Superior temporal gyrus (tissue), 1 donor: ENCODE measurements around the gene TSPAN1.
A peak's percentile ranks its signal among the peaks of the same experiment; 100 is the strongest.

Experiments
- DNase-seq: peaks from one replicate; pipeline ENCODE4 v3.0.0-alpha.2; 2016; ENCODE audit errors: extremely low spot score

Gene TSPAN1, protein sequence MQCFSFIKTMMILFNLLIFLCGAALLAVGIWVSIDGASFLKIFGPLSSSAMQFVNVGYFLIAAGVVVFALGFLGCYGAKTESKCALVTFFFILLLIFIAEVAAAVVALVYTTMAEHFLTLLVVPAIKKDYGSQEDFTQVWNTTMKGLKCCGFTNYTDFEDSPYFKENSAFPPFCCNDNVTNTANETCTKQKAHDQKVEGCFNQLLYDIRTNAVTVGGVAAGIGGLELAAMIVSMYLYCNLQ

DNA sequence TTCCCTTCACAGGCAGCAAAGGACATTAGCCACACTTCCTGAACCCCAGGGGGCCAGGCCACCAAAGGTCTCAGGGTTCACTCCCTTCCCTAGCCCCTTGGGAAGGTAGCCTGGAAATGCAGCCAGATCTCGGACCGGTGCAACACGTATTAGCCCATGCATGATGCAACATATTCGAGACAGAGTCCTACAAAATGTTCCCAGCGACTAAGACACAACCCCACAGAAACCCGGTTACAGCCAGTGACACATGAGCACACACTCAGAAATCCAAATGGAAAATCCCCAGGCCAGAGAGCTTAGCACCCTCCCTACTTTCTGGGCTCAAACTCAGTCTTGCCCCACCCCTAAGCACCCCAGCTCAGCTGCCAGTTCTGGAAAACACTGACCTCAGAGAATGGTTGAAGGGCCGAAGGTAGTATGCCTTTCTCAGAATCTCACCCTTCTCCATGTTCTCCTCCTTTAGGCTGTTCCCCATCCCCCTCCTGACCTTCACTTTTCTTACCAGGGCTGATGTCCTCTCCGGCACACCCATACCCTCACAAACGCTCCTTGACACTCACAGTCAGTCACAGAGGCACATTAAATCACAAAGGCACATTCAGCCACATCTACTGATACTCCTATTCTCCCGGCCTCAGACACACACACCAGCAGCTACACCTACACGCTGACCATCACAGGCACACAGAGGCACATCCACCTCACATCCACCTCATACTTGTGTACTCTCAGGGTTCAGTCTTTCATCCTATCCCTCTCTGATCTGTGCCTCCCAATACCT, at the start of gene TSPAN1:
TSPAN1 (plus strand) TSS at position 640 of the 784 bp plus-strand sequence. CDS start 6,021 bp downstream, outside the sequence.
- peak; percentile 44 for DNase-seq

DNA sequence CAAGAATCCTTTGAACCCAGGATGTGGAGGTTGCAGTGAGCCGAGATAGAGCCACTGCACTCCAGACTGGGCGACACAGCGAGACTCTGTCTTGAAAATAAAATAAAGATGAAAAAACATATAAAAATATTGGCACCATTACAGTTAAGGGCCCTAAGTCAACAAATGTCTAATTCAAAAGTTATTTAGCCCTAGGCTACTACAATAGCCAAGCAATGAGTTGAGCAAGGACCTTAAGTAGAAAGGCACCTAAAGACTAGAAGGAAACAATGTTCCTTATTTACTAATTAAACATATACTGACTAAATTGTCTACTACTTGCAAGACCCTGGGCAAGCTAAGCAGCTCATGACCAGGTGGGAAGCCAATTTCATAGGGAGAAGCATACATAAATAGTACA, 46.5 kb upstream of the TSPAN1 start:
- no peak for DNase-seq

GRCh38 chr1:46130121-46130520, 44.8 kb upstream of the TSPAN1 start:
- DNase-seq: no peak

GRCh38 chr1:46130606-46131005, 44.3 kb upstream of the TSPAN1 start:
- peak; percentile 52 for DNase-seq

GRCh38 chr1:46131093-46131492, 43.8 kb upstream of the TSPAN1 start:
- peak; percentile 55 for DNase-seq

- peak; percentile 57 for DNase-seq
Measured at GRCh38 chr1:46131712-46132528, 43.0 kb upstream of the TSPAN1 start.

- peak; percentile 98 for DNase-seq
Measured at GRCh38 chr1:46132529-46133180, 42.2 kb upstream of the TSPAN1 start, which contains the start of gene PIK3R3. Gene PIK3R3, minus strand, starts transcription at chr1:46132629. Its CDS starts 677 bp downstream, at chr1:46131952.

GRCh38 chr1:46133181-46133658, 41.7 kb upstream of the TSPAN1 start:
- DNase-seq: no peak

DNA sequence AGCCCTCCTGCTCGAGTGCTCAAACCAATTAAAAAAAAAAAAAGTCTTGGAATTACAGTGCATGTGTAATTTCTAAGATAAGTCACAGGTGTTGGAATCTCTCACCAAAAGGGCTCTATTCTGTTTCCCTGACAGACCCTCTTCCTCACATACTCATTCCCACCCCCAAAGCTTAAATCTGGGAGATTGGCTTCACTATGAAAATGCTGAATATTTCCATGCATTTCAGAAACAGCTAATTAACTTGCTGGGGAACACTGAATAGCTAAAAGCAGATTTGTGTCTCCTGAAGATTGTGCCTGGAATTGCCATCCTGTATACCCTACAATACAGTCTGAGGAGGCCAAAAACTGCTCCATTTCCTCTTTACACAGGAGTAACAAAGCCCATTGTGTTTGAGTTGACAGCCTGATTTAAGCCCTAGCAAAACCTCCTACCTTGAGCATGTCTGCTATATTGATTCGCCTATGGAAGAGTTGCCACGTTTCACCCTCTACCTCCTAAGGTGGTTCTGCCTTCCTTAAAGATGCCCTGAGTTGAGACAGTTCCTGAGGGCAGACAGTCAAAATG, 41.0 kb upstream of the TSPAN1 start:
- DNase-seq: no peak

DNA sequence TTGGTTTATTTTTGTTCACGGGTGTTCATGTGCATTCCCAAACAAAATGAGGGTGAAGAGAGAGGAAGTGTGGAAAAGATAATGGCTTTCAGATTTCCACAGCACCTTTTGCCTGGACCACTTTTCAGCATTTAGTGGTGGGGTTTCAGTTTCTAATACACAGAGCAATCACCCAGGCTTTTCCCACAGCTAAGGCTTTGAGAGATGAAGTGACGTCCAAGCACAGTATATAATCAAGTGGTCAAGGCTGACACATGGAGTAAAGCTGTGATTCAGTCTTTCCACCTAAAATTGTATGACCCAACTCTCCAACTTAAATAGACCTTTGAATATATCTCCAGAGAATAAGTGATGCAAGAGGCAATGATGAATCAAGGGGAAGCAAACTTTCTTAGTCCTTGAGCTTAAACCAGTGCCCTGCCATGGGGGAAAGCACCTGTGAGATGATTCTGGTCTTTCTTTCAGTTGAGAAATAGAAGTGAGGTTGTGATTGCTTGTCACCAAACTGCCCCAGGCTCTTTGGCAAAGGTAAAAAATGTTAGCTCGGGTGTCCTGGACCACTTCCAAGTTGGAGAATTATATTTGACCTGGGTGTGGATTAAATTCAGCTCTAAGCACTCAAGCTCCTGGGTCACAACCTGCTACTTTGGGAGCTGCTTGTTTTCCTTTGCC, 40.1 kb upstream of the TSPAN1 start:
- DNase-seq: no peak

GRCh38 chr1:46136711-46137110, 38.2 kb upstream of the TSPAN1 start:
- no peak for DNase-seq

DNA sequence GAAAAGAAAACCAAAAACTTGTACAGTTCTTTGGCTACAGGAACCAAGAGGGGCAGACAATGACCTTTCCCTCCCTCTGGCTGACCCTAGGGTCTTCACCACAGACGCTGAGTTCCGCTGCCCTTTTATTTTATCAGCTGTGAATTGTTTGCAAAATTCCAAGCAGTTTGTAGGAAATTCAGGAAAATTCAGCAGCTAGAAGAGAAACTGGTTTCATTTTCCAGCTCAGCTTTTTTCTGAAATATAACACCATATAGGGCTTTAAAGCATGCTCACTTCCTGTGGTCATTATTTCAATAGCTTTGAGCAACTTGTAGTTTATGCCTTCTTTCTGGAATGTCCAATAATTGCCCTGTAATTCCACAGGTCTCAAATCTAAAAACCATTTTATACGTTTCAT, 37.0 kb upstream of the TSPAN1 start:
- no peak for DNase-seq

DNA sequence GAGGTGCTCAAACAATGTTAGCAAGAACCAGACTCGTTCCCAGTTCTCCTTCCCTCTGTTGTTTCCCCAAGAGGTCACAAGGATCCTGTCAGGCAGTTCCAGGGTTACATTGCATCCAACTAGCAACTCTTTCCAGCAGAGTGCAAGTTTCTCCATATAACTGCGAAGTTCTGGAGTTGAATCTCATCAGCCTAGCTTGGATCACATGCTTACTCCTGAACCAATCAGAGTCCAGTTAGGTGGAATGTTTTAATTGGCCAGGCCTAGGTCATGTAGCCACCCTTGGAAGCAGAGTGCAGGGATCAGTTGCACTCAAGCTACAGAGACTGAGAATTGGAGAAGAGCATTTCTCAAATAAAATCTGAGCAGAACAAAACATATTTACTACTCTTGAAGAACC, 26.6 kb upstream of the TSPAN1 start:
- no peak for DNase-seq

DNA sequence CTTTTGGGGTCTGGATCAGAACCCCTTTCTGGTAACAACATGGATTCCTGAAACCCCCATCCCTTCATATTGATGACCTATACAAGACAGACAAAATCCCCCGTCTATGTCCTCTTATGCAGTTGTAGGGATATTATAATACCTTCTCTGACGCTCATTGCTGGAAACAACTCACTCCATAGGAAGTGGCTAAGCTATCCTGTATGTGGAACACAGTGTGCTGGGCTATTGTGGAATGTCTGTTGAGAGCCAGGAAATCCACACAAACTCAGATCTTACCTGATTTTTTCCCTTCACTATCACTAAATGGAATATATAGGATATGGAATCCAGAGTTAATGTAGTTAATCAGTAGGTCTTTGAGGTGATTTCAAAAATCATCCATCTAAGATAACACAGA, 24.8 kb upstream of the TSPAN1 start:
- no peak for DNase-seq

DNA sequence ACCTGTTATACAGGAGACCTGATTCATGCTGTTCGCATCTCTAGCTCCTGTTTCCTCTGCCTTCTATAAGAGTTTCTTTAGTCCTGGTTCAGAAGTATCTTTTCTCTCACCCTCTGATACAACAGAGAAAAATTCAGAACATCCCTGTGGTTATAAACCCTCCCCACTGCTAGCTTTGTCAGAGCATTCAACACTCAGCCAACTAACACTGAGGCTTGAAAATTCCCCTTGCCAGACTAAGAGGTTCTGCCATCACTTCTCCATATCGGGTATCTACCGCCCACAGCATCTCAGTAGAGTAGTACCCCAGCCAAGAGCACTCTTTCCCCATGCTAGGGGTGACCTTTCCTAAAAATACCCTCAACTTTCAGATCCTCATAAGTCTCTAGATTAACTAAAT, 22.9 kb upstream of the TSPAN1 start:
- no peak for DNase-seq

GRCh38 chr1:46153228-46153627, 21.7 kb upstream of the TSPAN1 start:
- no peak for DNase-seq

DNA sequence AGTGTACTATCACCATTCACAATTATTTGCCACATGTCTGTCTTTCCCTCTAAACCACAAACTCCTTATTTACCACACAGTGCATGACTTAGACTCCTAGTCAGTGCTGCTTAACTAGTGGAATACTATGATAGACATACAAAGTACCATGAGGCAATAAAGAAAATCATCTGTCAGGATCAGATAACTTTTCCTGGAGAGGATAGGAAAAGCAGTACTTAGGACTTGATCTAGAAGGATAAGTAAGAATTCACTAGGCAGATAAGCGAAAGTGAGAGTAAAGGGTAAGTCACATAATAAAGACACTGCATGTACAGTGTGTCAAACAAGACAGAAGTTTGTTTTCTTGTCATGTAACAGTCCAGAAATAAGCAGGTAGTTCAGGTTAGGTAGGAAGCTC, 21.2 kb upstream of the TSPAN1 start:
- no peak for DNase-seq

- no peak for DNase-seq
Measured at GRCh38 chr1:46157916-46158311, 17.0 kb upstream of the TSPAN1 start.

DNA sequence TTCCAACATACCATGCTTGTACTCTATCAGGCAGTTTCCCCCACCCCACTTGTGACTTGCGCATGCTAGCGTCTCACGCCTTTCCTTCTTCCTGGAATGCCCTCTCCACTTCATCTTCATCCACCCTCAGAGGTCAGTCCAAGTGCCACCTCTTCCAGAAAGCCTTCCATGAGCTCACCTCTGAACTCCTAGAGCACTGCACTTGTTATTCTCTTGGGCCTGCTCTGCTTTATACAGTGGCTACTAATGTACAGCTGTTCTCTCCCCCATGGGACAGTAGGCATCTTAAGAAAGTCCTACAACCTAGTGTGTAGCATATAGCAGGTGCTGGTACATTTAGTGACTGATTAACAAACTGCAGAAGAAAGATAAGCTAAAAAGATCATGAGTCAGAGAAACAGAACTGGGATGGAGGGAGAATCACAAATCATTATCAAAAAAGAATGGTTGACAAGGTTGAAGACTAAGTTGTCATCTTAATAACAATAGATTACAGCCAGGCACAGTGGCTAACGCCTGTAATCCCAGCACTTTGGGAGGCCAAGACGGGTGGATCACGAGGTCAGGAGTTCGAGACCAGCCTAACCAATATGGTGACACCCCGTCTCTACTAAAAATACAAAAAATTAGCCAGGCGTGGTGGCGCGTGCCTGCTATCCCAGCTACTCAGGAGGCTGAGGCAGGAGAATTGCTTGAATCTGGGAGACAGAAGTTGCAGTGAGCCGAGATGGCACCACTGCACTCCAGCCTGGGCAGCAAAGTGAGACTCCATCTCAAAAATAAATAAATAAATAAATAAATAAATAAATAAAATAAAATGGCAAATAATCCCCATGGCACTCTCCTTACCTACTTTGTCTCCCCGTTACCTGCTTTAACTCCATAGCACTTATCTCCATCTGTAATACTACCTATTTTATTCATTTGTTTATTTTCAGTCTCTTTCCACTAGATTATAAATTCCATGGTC, 16.3 kb upstream of the TSPAN1 start:
- no peak for DNase-seq

DNA sequence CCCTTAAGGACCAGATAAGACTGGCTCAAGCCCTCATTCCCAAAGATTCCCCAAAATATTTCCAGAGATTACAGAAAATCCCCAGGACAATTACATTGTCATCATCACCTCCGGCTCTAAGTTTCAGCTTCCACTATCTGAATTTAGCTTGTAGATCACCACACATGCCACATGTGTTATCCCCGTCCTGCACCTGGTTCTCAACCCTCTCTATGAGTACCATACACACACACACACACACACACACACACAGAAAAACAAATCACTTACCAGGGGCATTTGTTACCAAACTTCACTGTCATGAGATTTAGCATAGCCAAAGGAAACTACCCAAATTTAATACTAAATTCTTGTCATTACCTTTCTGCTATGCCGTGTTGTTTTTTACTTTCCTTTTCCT, 15.4 kb upstream of the TSPAN1 start:
- DNase-seq: no peak
